HCT116 (cell line): ENCODE data around the gene OPALIN.

Experiments
- EGR1 ChIP-seq: IDR thresholded peaks from 2 replicates; pipeline ENCODE4 v1.6.1; 2012; ENCODE audit warnings: low read depth
- ELF1 ChIP-seq: IDR thresholded peaks from 2 replicates; pipeline ENCODE4 v1.6.1; 2012; ENCODE audit warnings: low read depth, borderline replicate concordance
- EZH2 ChIP-seq: fragments of 200-600 bp; sonication (generic); IDR thresholded peaks from 2 replicates; pipeline ENCODE4 v1.6.1; 2017; ENCODE audit warnings: antibody characterized with exemption, mixed run types
- EZH2phosphoT487 ChIP-seq: fragments of 200-600 bp; IDR thresholded peaks from 2 replicates; pipeline ENCODE4 v1.6.1; 2018; ENCODE audit warnings: antibody characterized with exemption, borderline replicate concordance
- POLR2A ChIP-seq: IDR thresholded peaks from 2 replicates; pipeline ENCODE4 v1.7.0; 2011; ENCODE audit warnings: borderline replicate concordance; ENCODE audit not compliant: insufficient read depth, insufficient read length; ENCODE audit errors: extremely low read depth
- SIN3A ChIP-seq: IDR thresholded peaks from 2 replicates; pipeline ENCODE4 v1.6.1; 2012; ENCODE audit warnings: low read depth
- TF ChIP-seq, protein P1 (sequence below), 3 experiments: fragments of 200-600 bp in 1 of 3; sonication (generic) in 1 of 3; IDR thresholded peaks in 2 of 3; conservative IDR thresholded peaks in 1 of 3; 2 replicates each; pipeline ENCODE4 v1.5.1; 2012 to 2017; ENCODE audit warnings: low read depth in 2 of 3, low read length in 2 of 3, antibody characterized with exemption in 1 of 3, borderline replicate concordance in 1 of 3, control low read depth in 1 of 3, mild to moderate bottlenecking in 1 of 3, mixed read lengths in 1 of 3, mixed run types in 1 of 3, moderate library complexity in 1 of 3; ENCODE audit not compliant: insufficient read depth in 1 of 3

DNA sequence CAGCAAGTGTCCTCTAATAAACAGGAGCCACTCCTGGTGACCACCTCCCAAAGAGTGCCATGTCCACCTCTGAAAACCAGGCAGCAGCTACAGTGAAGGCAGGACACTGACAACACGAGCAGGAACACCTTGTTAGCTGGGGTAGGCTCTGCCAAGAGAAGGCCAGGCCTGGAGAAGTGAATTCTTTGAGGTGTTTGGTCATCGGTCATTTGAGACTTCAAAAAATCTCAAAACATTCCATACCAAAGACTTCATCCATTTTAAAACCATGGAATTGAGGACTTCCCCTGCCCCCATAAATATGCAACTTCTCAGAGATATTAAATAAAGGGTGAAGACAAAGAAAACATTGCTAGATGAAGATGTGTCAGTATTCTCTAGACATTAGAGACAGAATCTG is 28.4 kb upstream of the OPALIN start:
- TF ChIP-seq, protein P1, sequence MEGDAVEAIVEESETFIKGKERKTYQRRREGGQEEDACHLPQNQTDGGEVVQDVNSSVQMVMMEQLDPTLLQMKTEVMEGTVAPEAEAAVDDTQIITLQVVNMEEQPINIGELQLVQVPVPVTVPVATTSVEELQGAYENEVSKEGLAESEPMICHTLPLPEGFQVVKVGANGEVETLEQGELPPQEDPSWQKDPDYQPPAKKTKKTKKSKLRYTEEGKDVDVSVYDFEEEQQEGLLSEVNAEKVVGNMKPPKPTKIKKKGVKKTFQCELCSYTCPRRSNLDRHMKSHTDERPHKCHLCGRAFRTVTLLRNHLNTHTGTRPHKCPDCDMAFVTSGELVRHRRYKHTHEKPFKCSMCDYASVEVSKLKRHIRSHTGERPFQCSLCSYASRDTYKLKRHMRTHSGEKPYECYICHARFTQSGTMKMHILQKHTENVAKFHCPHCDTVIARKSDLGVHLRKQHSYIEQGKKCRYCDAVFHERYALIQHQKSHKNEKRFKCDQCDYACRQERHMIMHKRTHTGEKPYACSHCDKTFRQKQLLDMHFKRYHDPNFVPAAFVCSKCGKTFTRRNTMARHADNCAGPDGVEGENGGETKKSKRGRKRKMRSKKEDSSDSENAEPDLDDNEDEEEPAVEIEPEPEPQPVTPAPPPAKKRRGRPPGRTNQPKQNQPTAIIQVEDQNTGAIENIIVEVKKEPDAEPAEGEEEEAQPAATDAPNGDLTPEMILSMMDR (IDR thresholded peaks at IDR 0.05 in 2 of 3, conservative IDR thresholded peaks at IDR 0.05 in 1 of 3; ENCODE audit: borderline replicate concordance in 1 of 3, insufficient read depth in 1 of 3, low read depth in 2 of 3, low read length in 2 of 3), result no peak
- no peak for TF ChIP-seq EGR1
- TF ChIP-seq EZH2phosphoT487, result no peak
- TF ChIP-seq EZH2, result no peak
- TF ChIP-seq POLR2A, result no peak
- no peak for TF ChIP-seq SIN3A
- TF ChIP-seq ELF1, result no peak
